GM23338 (cell line): Measurements from ENCODE around the gene CBR1. TPM values are rescaled to one million over a fixed set of nuclear protein-coding genes. Genes with fewer than 3 reads are reported as not detected.
A peak's percentile ranks its signal among the peaks of the same experiment; 100 is the strongest.

Source experiments
- ATAC-seq: fragments of 200-7000 bp; cut with Tn5 transposase; 3 replicates; pipeline ENCODE4 v1.9.1; 2020
- DNase-seq: peaks from one replicate; pipeline ENCODE4 v3.0.0-alpha.2; 2015; ENCODE audit warnings: low spot score
- H2AFZ ChIP-seq: fragments of 200-600 bp; sonication (generic); 2 replicates; pipeline ENCODE4 v1.8.0; 2016; ENCODE audit warnings: antibody characterized with exemption, mild to moderate bottlenecking, moderate library complexity
- H3F3A ChIP-seq: fragments of 200-600 bp; sonication (generic); replicated peaks from 2 replicates; pipeline ENCODE4 v1.8.0; 2017; ENCODE audit warnings: antibody characterized with exemption, mixed run types, low read depth
- H3K27ac ChIP-seq: fragments of 200-600 bp; sonication (generic); 2 replicates; pipeline ENCODE4 v1.6.1; 2016; ENCODE audit warnings: low read depth
- H3K27me3 ChIP-seq: fragments of 200-600 bp; sonication (generic); 2 replicates; pipeline ENCODE4 v1.8.0; 2016; ENCODE audit warnings: mild to moderate bottlenecking, mixed run types, moderate library complexity; ENCODE audit not compliant: insufficient read depth
- H3K36me3 ChIP-seq: fragments of 200-600 bp; sonication (generic); 2 replicates; pipeline ENCODE4 v1.8.0; 2016; ENCODE audit warnings: mild to moderate bottlenecking; ENCODE audit not compliant: insufficient read depth
- H3K4me1 ChIP-seq: fragments of 200-600 bp; sonication (generic); 2 replicates; pipeline ENCODE4 v1.8.0; 2016; ENCODE audit warnings: mild to moderate bottlenecking, moderate library complexity; ENCODE audit not compliant: insufficient read depth
- H3K4me2 ChIP-seq: fragments of 200-600 bp; sonication (generic); 2 replicates; pipeline ENCODE4 v1.7.1; 2017; ENCODE audit warnings: mixed run types
- H3K4me3 ChIP-seq: fragments of 200-600 bp; sonication (generic); 2 replicates; pipeline ENCODE4 v1.6.1; 2016; ENCODE audit warnings: mixed run types
- H3K79me2 ChIP-seq: fragments of 200-600 bp; sonication (generic); replicated peaks from 2 replicates; pipeline ENCODE4 v1.8.0; 2017; ENCODE audit warnings: mild to moderate bottlenecking; ENCODE audit not compliant: insufficient read depth
- H3K9me2 ChIP-seq: fragments of 200-600 bp; sonication (generic); 2 replicates; pipeline ENCODE4 v1.8.0; 2017; ENCODE audit not compliant: insufficient read depth
- H4K20me1 ChIP-seq: fragments of 200-600 bp; sonication (generic); replicated peaks from 2 replicates; pipeline ENCODE4 v1.8.0; 2017; ENCODE audit warnings: mild to moderate bottlenecking; ENCODE audit not compliant: insufficient read depth
- H3K27ac Mint-ChIP-seq: 2 replicates; pipeline ENCODE4 v1.8.0; 2020; ENCODE audit warnings: inconsistent platforms, mild to moderate bottlenecking, moderate library complexity, mixed read lengths
- H3K27me3 Mint-ChIP-seq: 3 replicates; pipeline ENCODE4 v1.8.0; 2022; ENCODE audit warnings: low read depth, mild to moderate bottlenecking, moderate library complexity, mixed read lengths, inconsistent platforms; ENCODE audit not compliant: insufficient read depth, poor library complexity
- H3K36me3 Mint-ChIP-seq: 3 replicates; pipeline ENCODE4 v1.8.0; 2021; ENCODE audit warnings: low read depth, mild to moderate bottlenecking, inconsistent platforms, moderate library complexity, mixed read lengths
- H3K4me1 Mint-ChIP-seq: 3 replicates; pipeline ENCODE4 v1.8.0; 2020; ENCODE audit warnings: mild to moderate bottlenecking, inconsistent platforms, mixed read lengths
- H3K4me3 Mint-ChIP-seq: 3 replicates; pipeline ENCODE4 v1.8.0; 2021; ENCODE audit warnings: moderate library complexity, mild to moderate bottlenecking, inconsistent platforms, mixed read lengths
- H3K9me3 Mint-ChIP-seq: 3 replicates; pipeline ENCODE4 v1.8.0; 2020; ENCODE audit warnings: moderate library complexity, mild to moderate bottlenecking, inconsistent platforms, mixed read lengths
- CREB1 ChIP-seq: fragments of 250-450 bp; sonication (Bioruptor Pico); IDR thresholded peaks from 2 replicates; pipeline ENCODE4 v1.5.0; 2020; ENCODE audit warnings: low read depth, mild to moderate bottlenecking, moderate library complexity
- ETS1 ChIP-seq: IDR thresholded peaks from 2 replicates; pipeline ENCODE4 v1.6.1; 2016; ENCODE audit warnings: antibody characterized with exemption
- JUNB ChIP-seq: IDR thresholded peaks from one replicate; pipeline ENCODE4 v1.6.1; 2016; ENCODE audit warnings: antibody characterized with exemption; ENCODE audit not compliant: unreplicated experiment
- NANOG ChIP-seq: IDR thresholded peaks from 2 replicates; pipeline ENCODE4 v1.6.1; 2016; ENCODE audit warnings: antibody characterized with exemption, borderline replicate concordance
- STAT1 ChIP-seq: IDR thresholded peaks from one replicate; pipeline ENCODE4 v1.6.1; 2016; ENCODE audit warnings: antibody characterized with exemption; ENCODE audit not compliant: unreplicated experiment
- ZNF114 ChIP-seq: fragments of 250-450 bp; sonication (Bioruptor Pico); IDR thresholded peaks from 2 replicates; pipeline ENCODE4 v1.5.0; 2020; ENCODE audit warnings: mild to moderate bottlenecking, moderate library complexity
- ZNF331 ChIP-seq: fragments of 250-450 bp; sonication (Bioruptor Pico); IDR thresholded peaks from 2 replicates; pipeline ENCODE4 v1.5.0; 2020; ENCODE audit warnings: low read depth, mild to moderate bottlenecking, moderate library complexity
- polyA plus RNA-seq: library from polyadenylated mRNA; unstranded; fragments of >200 nt; fragmentation: Nextera tagmentation; extraction: Ambion mirVana; gene quantifications from 2 replicates; pipeline ENCODE4 v1.2.1, GENCODE V29; 2016
- total RNA-seq: library from RNA; depleted of rRNA; stranded (reverse); fragments of >200 nt; shearing (Covaris generic); gene quantifications from 2 replicates; pipeline ENCODE4 v1.2.3, GENCODE V29; 2014
- TF ChIP-seq, protein P1 (sequence below): IDR thresholded peaks from one replicate; pipeline ENCODE4 v1.6.1; 2018; ENCODE audit warnings: antibody characterized with exemption; ENCODE audit not compliant: unreplicated experiment
- TF ChIP-seq, protein P2 (sequence below), 2 experiments: fragments of 200-600 bp in 1 of 2; sonication (generic) in 1 of 2; conservative IDR thresholded peaks; 2 replicates each; pipeline versions ENCODE4 v1.5.1 to v1.6.1; 2016 to 2017; ENCODE audit warnings: antibody characterized with exemption in 2 of 2, low read depth in 2 of 2, mild to moderate bottlenecking in 2 of 2, moderate library complexity in 1 of 2

CBR1 gene
- total and polyA plus RNA-seq, 2 experiments from 2014 or later, result 285 to 487 TPM

DNA sequence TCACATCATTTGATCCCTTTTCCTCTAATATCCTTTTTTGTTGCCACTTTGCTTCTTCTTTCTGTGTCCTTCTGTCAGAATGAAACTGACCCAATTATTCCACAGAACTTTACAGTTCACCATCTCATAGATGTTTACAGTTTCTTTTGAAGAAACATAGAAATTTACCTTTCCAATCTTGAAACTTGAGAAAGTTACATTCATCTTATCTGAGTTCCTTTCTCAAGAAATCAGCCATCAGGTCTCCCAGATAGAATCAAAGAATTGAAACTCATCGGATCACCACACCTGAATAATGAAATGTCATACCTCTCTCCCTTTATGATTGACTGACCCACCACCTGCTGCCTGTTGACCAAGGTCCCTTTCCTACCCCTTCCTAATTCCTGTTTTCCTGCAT, 23.7 kb downstream of the CBR1 start:
- Histone ChIP-seq H3K27ac (no peak overlapping the region), H3K79me2 (no peaks in the 10 kb centered on the region), H3K4me2 (no peak overlapping the region), H3K4me1 (peaks cover 28% of the 10 kb centered on the region), H3F3A (0 out of 2 replicates have a peak, but pooled peaks cover 9% of the 10 kb centered on the region), H3K36me3 (peaks cover 18% of the 10 kb centered on the region), H3K27me3 (no peaks in the 10 kb centered on the region), H2AFZ (no peak overlapping the region), H3K9me2 (peaks cover 3% of the 10 kb centered on the region; the same call in 1 of the 2 replicates), H3K4me3 (no peak overlapping the region), H4K20me1 (no peaks in the 10 kb centered on the region)
- ATAC-seq, result no peak
- Mint-ChIP-seq H3K36me3 (peaks cover 51% of the 10 kb centered on the region), H3K9me3 (peaks cover 43% of the 10 kb centered on the region), H3K4me3 (no peak overlapping the region), H3K4me1 (peaks cover 42% of the 10 kb centered on the region), H3K27ac (no peak overlapping the region), H3K27me3 (peaks cover 5% of the 10 kb centered on the region)
- no peak for DNase-seq
- TF ChIP-seq NANOG, result no peak
- TF ChIP-seq, protein P1, sequence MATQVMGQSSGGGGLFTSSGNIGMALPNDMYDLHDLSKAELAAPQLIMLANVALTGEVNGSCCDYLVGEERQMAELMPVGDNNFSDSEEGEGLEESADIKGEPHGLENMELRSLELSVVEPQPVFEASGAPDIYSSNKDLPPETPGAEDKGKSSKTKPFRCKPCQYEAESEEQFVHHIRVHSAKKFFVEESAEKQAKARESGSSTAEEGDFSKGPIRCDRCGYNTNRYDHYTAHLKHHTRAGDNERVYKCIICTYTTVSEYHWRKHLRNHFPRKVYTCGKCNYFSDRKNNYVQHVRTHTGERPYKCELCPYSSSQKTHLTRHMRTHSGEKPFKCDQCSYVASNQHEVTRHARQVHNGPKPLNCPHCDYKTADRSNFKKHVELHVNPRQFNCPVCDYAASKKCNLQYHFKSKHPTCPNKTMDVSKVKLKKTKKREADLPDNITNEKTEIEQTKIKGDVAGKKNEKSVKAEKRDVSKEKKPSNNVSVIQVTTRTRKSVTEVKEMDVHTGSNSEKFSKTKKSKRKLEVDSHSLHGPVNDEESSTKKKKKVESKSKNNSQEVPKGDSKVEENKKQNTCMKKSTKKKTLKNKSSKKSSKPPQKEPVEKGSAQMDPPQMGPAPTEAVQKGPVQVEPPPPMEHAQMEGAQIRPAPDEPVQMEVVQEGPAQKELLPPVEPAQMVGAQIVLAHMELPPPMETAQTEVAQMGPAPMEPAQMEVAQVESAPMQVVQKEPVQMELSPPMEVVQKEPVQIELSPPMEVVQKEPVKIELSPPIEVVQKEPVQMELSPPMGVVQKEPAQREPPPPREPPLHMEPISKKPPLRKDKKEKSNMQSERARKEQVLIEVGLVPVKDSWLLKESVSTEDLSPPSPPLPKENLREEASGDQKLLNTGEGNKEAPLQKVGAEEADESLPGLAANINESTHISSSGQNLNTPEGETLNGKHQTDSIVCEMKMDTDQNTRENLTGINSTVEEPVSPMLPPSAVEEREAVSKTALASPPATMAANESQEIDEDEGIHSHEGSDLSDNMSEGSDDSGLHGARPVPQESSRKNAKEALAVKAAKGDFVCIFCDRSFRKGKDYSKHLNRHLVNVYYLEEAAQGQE, result no peak
- TF ChIP-seq JUNB, result no peak
- TF ChIP-seq ZNF331, result no peak
- TF ChIP-seq ETS1, result no peak

DNA sequence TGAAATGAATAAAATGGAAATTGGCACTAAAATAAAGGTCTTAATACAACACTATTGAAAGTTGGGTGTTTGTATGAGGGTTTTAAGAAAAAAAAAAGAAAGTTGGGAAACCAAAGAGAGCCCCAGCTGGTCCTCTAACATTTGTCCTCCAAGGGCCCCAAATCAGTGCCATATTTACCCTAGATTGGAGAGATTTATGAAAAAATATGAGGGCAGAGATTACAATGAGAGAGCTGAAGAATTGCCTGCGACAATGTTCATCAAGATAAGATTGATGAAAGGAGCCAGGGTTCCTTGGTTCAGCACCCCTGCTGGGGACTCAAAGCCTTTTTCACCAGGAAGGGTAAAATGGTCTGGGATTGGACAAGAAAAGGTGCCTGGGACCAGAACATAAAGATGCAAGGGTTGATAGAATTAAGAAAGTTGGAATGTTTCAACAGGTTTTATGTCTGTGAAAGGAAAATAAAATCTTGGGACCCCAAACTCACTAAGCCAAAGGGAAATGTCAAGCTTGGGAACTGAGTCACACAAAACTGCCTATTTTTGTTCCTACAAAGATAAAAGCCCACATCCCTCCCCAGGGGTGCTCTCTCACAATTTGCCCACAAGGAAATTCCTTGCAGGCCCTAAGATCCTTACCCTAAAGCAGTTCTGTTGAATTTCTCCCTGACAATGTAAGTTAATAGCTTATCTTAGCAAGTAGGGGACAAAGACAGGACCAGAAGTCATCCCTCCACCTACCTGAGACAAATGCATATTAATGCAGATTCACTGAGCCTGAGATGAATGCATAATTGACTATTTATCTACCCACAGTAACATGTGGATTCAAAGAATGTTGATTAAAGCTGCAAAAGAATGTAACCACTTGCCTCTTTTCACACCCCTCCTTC, 26.8 kb downstream of the CBR1 start:
- Histone ChIP-seq H3K79me2 (no peaks in the 10 kb centered on the region), H3F3A (0 out of 2 replicates have a peak, but pooled peaks cover 9% of the 10 kb centered on the region), H2AFZ (no peak overlapping the region), H3K4me2 (no peak overlapping the region), H3K27me3 (no peaks in the 10 kb centered on the region), H3K36me3 (peaks cover 18% of the 10 kb centered on the region), H4K20me1 (no peaks in the 10 kb centered on the region), H3K4me1 (peaks cover 53% of the 10 kb centered on the region), H3K27ac (peak overlapping the region; percentile 98), H3K9me2 (peaks cover 3% of the 10 kb centered on the region; the same call in 1 of the 2 replicates), H3K4me3 (no peak overlapping the region)
- peaks cover 52% of the 10 kb centered on the region for H3K36me3 Mint-ChIP-seq
- DNase-seq, result peak; percentile 84
- peaks cover 66% of the 10 kb centered on the region for H3K4me1 Mint-ChIP-seq
- no peak overlapping the region for H3K4me3 Mint-ChIP-seq
- peaks cover 10% of the 10 kb centered on the region for H3K27me3 Mint-ChIP-seq
- peak overlapping the region; percentile 97 for H3K27ac Mint-ChIP-seq
- H3K9me3 Mint-ChIP-seq, result peaks cover 44% of the 10 kb centered on the region
- ATAC-seq, result peak; percentile 63
- TF ChIP-seq JUNB, result no peak
- no peak for TF ChIP-seq ETS1
- TF ChIP-seq, protein P2, sequence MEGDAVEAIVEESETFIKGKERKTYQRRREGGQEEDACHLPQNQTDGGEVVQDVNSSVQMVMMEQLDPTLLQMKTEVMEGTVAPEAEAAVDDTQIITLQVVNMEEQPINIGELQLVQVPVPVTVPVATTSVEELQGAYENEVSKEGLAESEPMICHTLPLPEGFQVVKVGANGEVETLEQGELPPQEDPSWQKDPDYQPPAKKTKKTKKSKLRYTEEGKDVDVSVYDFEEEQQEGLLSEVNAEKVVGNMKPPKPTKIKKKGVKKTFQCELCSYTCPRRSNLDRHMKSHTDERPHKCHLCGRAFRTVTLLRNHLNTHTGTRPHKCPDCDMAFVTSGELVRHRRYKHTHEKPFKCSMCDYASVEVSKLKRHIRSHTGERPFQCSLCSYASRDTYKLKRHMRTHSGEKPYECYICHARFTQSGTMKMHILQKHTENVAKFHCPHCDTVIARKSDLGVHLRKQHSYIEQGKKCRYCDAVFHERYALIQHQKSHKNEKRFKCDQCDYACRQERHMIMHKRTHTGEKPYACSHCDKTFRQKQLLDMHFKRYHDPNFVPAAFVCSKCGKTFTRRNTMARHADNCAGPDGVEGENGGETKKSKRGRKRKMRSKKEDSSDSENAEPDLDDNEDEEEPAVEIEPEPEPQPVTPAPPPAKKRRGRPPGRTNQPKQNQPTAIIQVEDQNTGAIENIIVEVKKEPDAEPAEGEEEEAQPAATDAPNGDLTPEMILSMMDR (conservative IDR thresholded peaks at IDR 0.05; ENCODE audit: low read depth in 2 of 2), result no peak
- no peak for TF ChIP-seq CREB1
- TF ChIP-seq STAT1, result no peak
- peak; percentile 84; the same call in 1 of the 2 replicates for TF ChIP-seq NANOG
- no peak for TF ChIP-seq ZNF114 (CRISPR knock-in tag)
